MCF 10A (cell line): Measurements from ENCODE around the gene GSC2. TPM values are rescaled to one million over a fixed set of nuclear protein-coding genes. Genes with fewer than 3 reads are reported as not detected.
A peak's percentile ranks its signal among the peaks of the same experiment; 100 is the strongest.

ENCODE experiments used
- BruUV-seq: library from RNA; stranded (reverse); fragments of 400-500 nt; replicated peaks from 2 replicates; lab custom pipeline; 2021; lab: Mats Ljungman, UMichigan
- CTCF ChIA-PET: fragments of 300-600 bp; sonication (Branson Sonifier 250); formaldehyde crosslinking; extraction: SDS; loops from one replicate; lab custom pipeline; 2021; ENCODE audit warnings: antibody characterized with exemption, inconsistent platforms; lab: Yijun Ruan, JAX
- POLR2A ChIA-PET: fragments of 300-600, 350-650 bp; sonication (Branson Sonifier 250); formaldehyde crosslinking; extraction: SDS; loops from one replicate; lab custom pipeline; 2020; ENCODE audit warnings: antibody characterized with exemption, inconsistent platforms; lab: Yijun Ruan, JAX
- DNase-seq: peaks from one replicate; pipeline ENCODE4 v3.0.0-alpha.2; 2018; ENCODE audit not compliant: unreplicated experiment
- H3K27ac Mint-ChIP-seq: one replicate; pipeline ENCODE4 v1.8.0; 2022; ENCODE audit warnings: mild to moderate bottlenecking, low read depth, mixed read lengths; ENCODE audit not compliant: unreplicated experiment
- H3K27me3 Mint-ChIP-seq: one replicate; pipeline ENCODE4 v1.8.0; 2022; ENCODE audit warnings: mixed read lengths; ENCODE audit not compliant: insufficient read depth, unreplicated experiment
- H3K36me3 Mint-ChIP-seq: one replicate; pipeline ENCODE4 v1.8.0; 2022; ENCODE audit warnings: mild to moderate bottlenecking, moderate library complexity, mixed read lengths; ENCODE audit not compliant: insufficient read depth, unreplicated experiment
- H3K4me1 Mint-ChIP-seq: one replicate; pipeline ENCODE4 v1.8.0; 2022; ENCODE audit warnings: mixed read lengths; ENCODE audit not compliant: insufficient read depth, unreplicated experiment
- H3K4me3 Mint-ChIP-seq: one replicate; pipeline ENCODE4 v1.8.0; 2022; ENCODE audit warnings: mild to moderate bottlenecking, moderate library complexity, mixed read lengths; ENCODE audit not compliant: unreplicated experiment
- H3K9me3 Mint-ChIP-seq: one replicate; pipeline ENCODE4 v1.8.0; 2022; ENCODE audit warnings: mixed read lengths; ENCODE audit not compliant: unreplicated experiment
- CTCF ChIP-seq: fragments of 200-600 bp; IDR thresholded peaks from one replicate; pipeline ENCODE4 v1.8.0; 2022; ENCODE audit warnings: antibody characterized with exemption, mild to moderate bottlenecking; ENCODE audit not compliant: unreplicated experiment
- intact Hi-C: fragments of 100-400 bp; cut with micrococcal nuclease; formaldehyde crosslinking; loops from 2 replicates; pipeline ENCODE4 v1.14.1; 2022
- total RNA-seq: library from RNA; stranded (reverse); gene quantifications from 2 replicates; pipeline ENCODE4 v1.2.3, GENCODE V29; 2022

Gene GSC2
- total RNA-seq, 1 experiment from 2014 or later, result not detected

DNA sequence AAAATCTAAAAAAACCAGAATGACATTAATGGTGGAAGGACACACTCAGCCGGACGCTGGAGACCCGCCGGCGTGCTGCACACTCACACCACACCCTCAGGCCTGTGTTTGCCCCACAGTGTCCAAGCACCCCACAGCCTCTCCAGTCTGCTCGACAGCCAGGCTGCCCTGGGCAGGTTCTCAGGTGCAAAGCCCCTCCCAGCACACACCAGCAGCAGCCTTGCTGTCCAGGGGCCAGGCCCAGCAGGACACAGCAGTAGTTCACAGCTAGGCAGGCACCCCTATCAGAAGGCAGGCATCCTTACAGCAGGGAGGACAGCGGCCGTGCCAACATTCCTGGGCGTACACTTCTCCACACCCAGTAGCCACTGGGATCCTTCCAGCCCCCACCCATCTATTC lies 30.1 kb upstream of the GSC2 start:
- BruUV-seq, result no TSS peak

GRCh38 chr22:19179497-19180048 lies 29.5 kb upstream of the GSC2 start:
- H3K36me3 Mint-ChIP-seq, result peaks cover 19% of the 10 kb centered on the region
- peaks cover 15% of the 10 kb centered on the region for H3K4me1 Mint-ChIP-seq
- ChIA-PET CTCF (interaction anchor here (0.5 to 2.2 kb wide), 18 partner anchors 16 to 1470 kb away, joined by 3 to 6 read pairs (median 4); partner anchors contain the start of gene ESS2), POLR2A (interaction anchor here (1.0 to 3.3 kb wide), 10 partner anchors 8 to 298 kb away, joined by 3 to 30 read pairs (median 6); partner anchors contain the start of genes C22orf39, CLTCL1, ESS2 and HIRA)
- no peaks in the 10 kb centered on the region for H3K9me3 Mint-ChIP-seq
- peak; percentile 80 for DNase-seq
- H3K4me3 Mint-ChIP-seq, result peak overlapping the region; percentile 75
- no peaks in the 10 kb centered on the region for H3K27me3 Mint-ChIP-seq
- intact Hi-C loops, result loop anchor here (1.0 to 5.0 kb wide), 4 partner anchors 111 to 451 kb away; partner anchors contain the start of genes C22orf39, CLTCL1 and HIRA
- TF ChIP-seq CTCF, result peak; percentile 68
- peak overlapping the region; percentile 19 for H3K27ac Mint-ChIP-seq
- no TSS peak for BruUV-seq

More for the DNA sequence above, 30.1 kb upstream of the GSC2 start:
- ChIA-PET POLR2A (interaction anchor here (1.0 to 3.3 kb wide), 5 partner anchors 107 to 252 kb away, joined by 3 to 22 read pairs (median 7); partner anchors contain the start of genes CLTCL1, HIRA and MRPL40), CTCF (interaction anchor here (0.5 to 2.2 kb wide), 11 partner anchors 16 to 450 kb away, joined by 3 to 6 read pairs (median 4); partner anchors contain the start of gene ESS2)
- Mint-ChIP-seq H3K36me3 (peaks cover 19% of the 10 kb centered on the region), H3K27me3 (no peaks in the 10 kb centered on the region), H3K4me1 (peaks cover 16% of the 10 kb centered on the region), H3K4me3 (no peak overlapping the region), H3K27ac (no peak overlapping the region), H3K9me3 (no peaks in the 10 kb centered on the region)
- TF ChIP-seq CTCF, result no peak
- DNase-seq, result no peak
- intact Hi-C loops, result no loop called here

GRCh38 chr22:19178657-19179496 lies 28.8 kb upstream of the GSC2 start, which contains the start of gene SLC25A1:
Gene SLC25A1, minus strand, starts transcription at chr22:19178736. Its CDS starts 63 bp downstream, at chr22:19178673.
- Mint-ChIP-seq H3K9me3 (no peaks in the 10 kb centered on the region), H3K27me3 (no peaks in the 10 kb centered on the region), H3K36me3 (peaks cover 19% of the 10 kb centered on the region), H3K4me3 (peak within 1 kb of the TSS; percentile 75), H3K4me1 (peaks cover 18% of the 10 kb centered on the region), H3K27ac (peak within 1 kb of the TSS; percentile 31)
- CTCF ChIA-PET, result interaction anchor here (0.6 to 2.2 kb wide), 16 partner anchors 17 to 1469 kb away, joined by 3 to 6 read pairs (median 4); partner anchors contain the start of gene ESS2
- TF ChIP-seq CTCF, result no peak
- POLR2A ChIA-PET, result interaction anchor here (0.5 to 3.3 kb wide), 21 partner anchors 9 to 1707 kb away, joined by 3 to 30 read pairs (median 4); partner anchors contain the start of genes C22orf39, CDC45, CLTCL1 and DGCR2
- intact Hi-C loops, result loop anchor here (1.0 to 5.0 kb wide), 4 partner anchors 112 to 452 kb away; partner anchors contain the start of genes C22orf39, CLTCL1 and HIRA
- peak; percentile 90 for DNase-seq
- BruUV-seq, result no TSS peak
